ENCODE results near the gene LPCAT1. TPM values are rescaled to one million over a fixed set of nuclear protein-coding genes. Genes with fewer than 3 reads are reported as not detected.

Gene LPCAT1
- total RNA-seq, 1 experiment from 2014 or later, result 75.0 TPM

- no peaks in the 10 kb centered on the region for H4K20me1 ChIP-seq (ENCODE audit: insufficient read depth)
- no peak overlapping the region for H3K4me2 ChIP-seq (ENCODE audit: low read length)
- ChIA-PET POLR2A (no interaction called here), RAD21 (ENCODE audit: low non-redundant PET in 1 of 2, low total read pairs in 2 of 2, uncharacterized antibody in 2 of 2, unreplicated experiment in 2 of 2) (no interaction called here), CTCF (no interaction called here)
- H3K9ac ChIP-seq (ENCODE audit: low read length), result no peak overlapping the region
- DNase-seq (ENCODE audit: low read depth, low spot score) (no peak), ATAC-seq (no peak)
- H3K36me3 ChIP-seq (ENCODE audit: control insufficient read depth in 1 of 2, insufficient read depth in 2 of 2, low read length in 2 of 2), result no peaks in the 10 kb centered on the region
- no peak overlapping the region for H2AFZ ChIP-seq (ENCODE audit: low read depth, low read length, poor library complexity, severe bottlenecking)
- H3K79me2 ChIP-seq (ENCODE audit: insufficient read depth, low read length), result no peaks in the 10 kb centered on the region
- H3K27me3 ChIP-seq (ENCODE audit: insufficient read depth, low read length), result no peaks in the 10 kb centered on the region
- H3K4me1 ChIP-seq (ENCODE audit: control insufficient read depth in 1 of 2, insufficient read depth in 2 of 2, low read length in 2 of 2), result no peaks in the 10 kb centered on the region
- intact Hi-C loops (cut with micrococcal nuclease), result no loop called here
- no peak overlapping the region for H3K4me3 ChIP-seq (replicated peaks in 1 of 2; ENCODE audit: low read depth in 1 of 2, low read length in 2 of 2)
- TF ChIP-seq CEBPB (IDR thresholded peaks at IDR 0.05; ENCODE audit: low read depth) (no peak), CBX3 (IDR thresholded peaks at IDR 0.05; ENCODE audit: low read depth) (no peak), SIN3A (IDR thresholded peaks at IDR 0.05; ENCODE audit: low read depth) (no peak), ZBTB33 (IDR thresholded peaks at IDR 0.05; ENCODE audit: extremely low read depth, insufficient replicate concordance, low read length) (no peak)
- TF ChIP-seq, protein P1, sequence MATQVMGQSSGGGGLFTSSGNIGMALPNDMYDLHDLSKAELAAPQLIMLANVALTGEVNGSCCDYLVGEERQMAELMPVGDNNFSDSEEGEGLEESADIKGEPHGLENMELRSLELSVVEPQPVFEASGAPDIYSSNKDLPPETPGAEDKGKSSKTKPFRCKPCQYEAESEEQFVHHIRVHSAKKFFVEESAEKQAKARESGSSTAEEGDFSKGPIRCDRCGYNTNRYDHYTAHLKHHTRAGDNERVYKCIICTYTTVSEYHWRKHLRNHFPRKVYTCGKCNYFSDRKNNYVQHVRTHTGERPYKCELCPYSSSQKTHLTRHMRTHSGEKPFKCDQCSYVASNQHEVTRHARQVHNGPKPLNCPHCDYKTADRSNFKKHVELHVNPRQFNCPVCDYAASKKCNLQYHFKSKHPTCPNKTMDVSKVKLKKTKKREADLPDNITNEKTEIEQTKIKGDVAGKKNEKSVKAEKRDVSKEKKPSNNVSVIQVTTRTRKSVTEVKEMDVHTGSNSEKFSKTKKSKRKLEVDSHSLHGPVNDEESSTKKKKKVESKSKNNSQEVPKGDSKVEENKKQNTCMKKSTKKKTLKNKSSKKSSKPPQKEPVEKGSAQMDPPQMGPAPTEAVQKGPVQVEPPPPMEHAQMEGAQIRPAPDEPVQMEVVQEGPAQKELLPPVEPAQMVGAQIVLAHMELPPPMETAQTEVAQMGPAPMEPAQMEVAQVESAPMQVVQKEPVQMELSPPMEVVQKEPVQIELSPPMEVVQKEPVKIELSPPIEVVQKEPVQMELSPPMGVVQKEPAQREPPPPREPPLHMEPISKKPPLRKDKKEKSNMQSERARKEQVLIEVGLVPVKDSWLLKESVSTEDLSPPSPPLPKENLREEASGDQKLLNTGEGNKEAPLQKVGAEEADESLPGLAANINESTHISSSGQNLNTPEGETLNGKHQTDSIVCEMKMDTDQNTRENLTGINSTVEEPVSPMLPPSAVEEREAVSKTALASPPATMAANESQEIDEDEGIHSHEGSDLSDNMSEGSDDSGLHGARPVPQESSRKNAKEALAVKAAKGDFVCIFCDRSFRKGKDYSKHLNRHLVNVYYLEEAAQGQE (IDR thresholded peaks at IDR 0.05; ENCODE audit: low read depth), result no peak
- H3K27ac ChIP-seq (ENCODE audit: low read depth, low read length), result no peak overlapping the region
- BruUV-seq (replicated peaks), result no TSS peak
- no peaks in the 10 kb centered on the region for H3K9me3 ChIP-seq (ENCODE audit: control insufficient read depth in 1 of 2, insufficient read depth in 1 of 2, low read depth in 1 of 2, low read length in 2 of 2)
- no peaks in the 10 kb centered on the region for H3K9me2 ChIP-seq (ENCODE audit: insufficient read depth)
Measured at GRCh38 chr5:1418921-1419280, 104.9 kb downstream of the LPCAT1 start.

All from HCT116 (cell line).